GM12878 (cell line): ENCODE results near the gene TMEM236. TPM values are rescaled to one million over a fixed set of nuclear protein-coding genes. Genes with fewer than 3 reads are reported as not detected.

Experiments
- ATAC-seq: fragments of 200-7000 bp; cut with Tn5 transposase; 3 replicates; pipeline ENCODE4 v1.9.1; 2020; ENCODE audit warnings: mild to moderate bottlenecking, moderate library complexity
- BruUV-seq: library from RNA; stranded (reverse); fragments of 400-500 nt; replicated peaks from 2 replicates; lab custom pipeline; 2021; lab: Mats Ljungman, UMichigan
- CTCF ChIA-PET: fragments of 300-600 bp; sonication (Branson Sonifier 250); formaldehyde crosslinking; extraction: SDS; loops from one replicate; lab custom pipeline; 2021; ENCODE audit warnings: inconsistent platforms; lab: Yijun Ruan, JAX
- POLR2A ChIA-PET: fragments of 350-600 bp; formaldehyde crosslinking; extraction: SDS; loops from one replicate; lab custom pipeline; 2021; ENCODE audit warnings: inconsistent platforms; lab: Charles Lee
- RAD21 ChIA-PET: fragments of 300-600 bp; sonication (Branson Sonifier 250); formaldehyde crosslinking; loops from one replicate; lab custom pipeline; 2023; ENCODE audit warnings: antibody characterized with exemption; ENCODE audit not compliant: unreplicated experiment; lab: Charles Lee
- SMC1A ChIA-PET: fragments of 300-600 bp; sonication (Branson Sonifier 250); formaldehyde crosslinking; loops from one replicate; lab custom pipeline; 2023; ENCODE audit not compliant: unreplicated experiment, uncharacterized antibody; lab: Charles Lee
- DNase-seq: peaks from one replicate; pipeline ENCODE4 v3.0.0-alpha.2; 2011; ENCODE audit warnings: low read depth, low spot score
- FAIRE-seq: peaks from 3 replicates; lab custom pipeline; 2011; peaks lifted over from hg19 to GRCh38; lab: Jason Lieb, UNC
- H2AFZ ChIP-seq: 2 replicates; pipeline ENCODE4 v1.6.0; 2011; ENCODE audit warnings: low read depth, low read length, control low read depth; ENCODE audit not compliant: control insufficient read depth
- H3K27ac ChIP-seq: 2 replicates; pipeline ENCODE4 v1.5.1; 2011; ENCODE audit warnings: control low read depth; ENCODE audit not compliant: control insufficient read depth, insufficient read depth
- H3K27me3 ChIP-seq, 2 experiments: replicated peaks in 1 of 2; 2 replicates each; pipeline versions ENCODE4 v1.6.0 to v1.6.1; 2011; ENCODE audit warnings: low read length in 1 of 2; ENCODE audit not compliant: control insufficient read depth in 2 of 2, insufficient read depth in 2 of 2
- H3K36me3 ChIP-seq, 2 experiments: 2 replicates each; pipeline ENCODE4 v1.5.1; 2011; ENCODE audit warnings: low read length in 1 of 2; ENCODE audit not compliant: control insufficient read depth in 2 of 2, insufficient read depth in 2 of 2
- H3K4me1 ChIP-seq: 2 replicates; pipeline ENCODE4 v1.6.1; 2011; ENCODE audit warnings: mild to moderate bottlenecking, low read length, moderate library complexity, mixed read lengths; ENCODE audit not compliant: control insufficient read depth, insufficient read depth
- H3K4me2 ChIP-seq: 2 replicates; pipeline ENCODE4 v1.6.0; 2011; ENCODE audit warnings: control low read depth; ENCODE audit not compliant: control insufficient read depth, insufficient read depth
- H3K4me3 ChIP-seq: fragments of 200-600 bp; sonication (generic); 2 replicates; pipeline ENCODE4 v1.5.1; 2016
- H3K79me2 ChIP-seq: 2 replicates; pipeline ENCODE4 v1.6.0; 2011; ENCODE audit warnings: low read length; ENCODE audit not compliant: control insufficient read depth, insufficient read depth
- H3K9ac ChIP-seq: 2 replicates; pipeline ENCODE4 v1.8.0; 2011; ENCODE audit warnings: low read length, control low read depth, mixed read lengths; ENCODE audit not compliant: control insufficient read depth, insufficient read depth
- H3K9me3 ChIP-seq: replicated peaks from 3 replicates; pipeline ENCODE4 v1.5.1; 2011; ENCODE audit warnings: mild to moderate bottlenecking, low read length; ENCODE audit not compliant: control insufficient read depth, insufficient read depth
- H4K20me1 ChIP-seq: 2 replicates; pipeline ENCODE4 v1.6.0; 2011; ENCODE audit not compliant: control insufficient read depth, insufficient read depth
- DPF2 ChIP-seq: fragments of 450-650 bp; IDR thresholded peaks from 2 replicates; pipeline ENCODE4 v1.6.1; 2017; ENCODE audit warnings: mild to moderate bottlenecking
- KAT2A ChIP-seq: conservative IDR thresholded peaks from 2 replicates; pipeline ENCODE4 v1.6.1; 2011; ENCODE audit warnings: low read depth, low read length; ENCODE audit not compliant: control insufficient read depth
- KDM1A ChIP-seq: fragments of 200-600 bp; sonication (generic); IDR thresholded peaks from 2 replicates; pipeline ENCODE4 v1.6.1; 2016; ENCODE audit warnings: borderline replicate concordance
- MEF2B ChIP-seq: fragments of 450-650 bp; IDR thresholded peaks from 2 replicates; pipeline ENCODE4 v1.6.1; 2018; ENCODE audit warnings: mild to moderate bottlenecking, moderate library complexity; ENCODE audit not compliant: partially characterized antibody, poor library complexity, severe bottlenecking
- PAX8 ChIP-seq: fragments of 450-650 bp; IDR thresholded peaks from 2 replicates; pipeline ENCODE4 v1.6.1; 2017; ENCODE audit warnings: mild to moderate bottlenecking, moderate library complexity
- RB1 ChIP-seq: fragments of 450-650 bp; formaldehyde crosslinking; IDR thresholded peaks from 2 replicates; pipeline ENCODE4 v1.6.1; 2017; ENCODE audit warnings: mild to moderate bottlenecking, borderline replicate concordance
- SMAD5 ChIP-seq: IDR thresholded peaks from 2 replicates; pipeline ENCODE4 v1.6.1; 2016; ENCODE audit warnings: antibody characterized with exemption, low read depth
- TBL1XR1 ChIP-seq: IDR thresholded peaks from 2 replicates; pipeline ENCODE4 v1.6.1; 2012; ENCODE audit warnings: low read depth, low read length, improper control_type of control experiment
- ZNF24 ChIP-seq: fragments of 450-650 bp; IDR thresholded peaks from 2 replicates; pipeline ENCODE4 v1.6.1; 2017; ENCODE audit warnings: antibody characterized with exemption, mild to moderate bottlenecking
- ZSCAN29 ChIP-seq: fragments of 450-650 bp; IDR thresholded peaks from 2 replicates; pipeline ENCODE4 v1.6.1; 2017; ENCODE audit warnings: mild to moderate bottlenecking, moderate library complexity
- WGBS: methylation state at CpG from one replicate; pipeline ENCODE4 v1.1.6; 2016; ENCODE audit warnings: low lambda C conversion rate; ENCODE audit not compliant: insufficient replicate concordance, insufficient coverage; ENCODE audit errors: missing lambda C conversion rate; 5-methylcytosine and 5-hydroxymethylcytosine counted together
- in situ Hi-C: fragments of 300-500 bp; cut with MboI; formaldehyde crosslinking; loops from 9 replicates; pipeline ENCODE4 v1.14.3; 2018; ENCODE audit warnings: mixed read lengths
- intact Hi-C: fragments of 100-400 bp; cut with micrococcal nuclease; formaldehyde crosslinking; loops from one replicate; pipeline ENCODE4 v1.14.2; 2022; ENCODE audit not compliant: unreplicated experiment
- polyA plus RNA-seq, 11 experiments: library from polyadenylated mRNA; depleted of rRNA in 4 of 11; unstranded in 6 of 11; stranded (reverse) in 5 of 11; fragments of >200 nt; fragmentation: Nextera tagmentation in 4 of 11; fragmentation: Illumina TruSeq in 1 of 11; extraction: Ambion mirVana in 4 of 11; extraction: Trizol in 1 of 11; gene quantifications; 1 replicate in 1 of 11; 2 replicates in 10 of 11; pipeline versions ENCODE4 v1.2.1 to v1.2.3, GENCODE V29; 2011 to 2016; ENCODE audit warnings: inconsistent platforms in 2 of 11, missing spikeins in 2 of 11, low read depth in 1 of 11
- total RNA-seq, 4 experiments: library from RNA; depleted of rRNA in 3 of 4; stranded (reverse); fragments of >200 nt in 3 of 4; fragmentation: Illumina TruSeq in 1 of 4; extraction: Trizol in 1 of 4; gene quantifications; 2 replicates each; pipeline versions ENCODE4 v1.2.1 to v1.2.3, GENCODE V29; 2013 to 2021
- TF ChIP-seq, protein P1 (sequence below): fragments of 450-650 bp; conservative IDR thresholded peaks from 2 replicates; pipeline ENCODE4 v1.6.1; 2017; ENCODE audit warnings: mild to moderate bottlenecking, moderate library complexity

Gene TMEM236
- total and polyA plus RNA-seq, 10 of the 15 experiments (the other 5 are each of a cell fraction or from before 2014, with no cell fraction given) = 0.03 TPM; not detected in 9

DNA sequence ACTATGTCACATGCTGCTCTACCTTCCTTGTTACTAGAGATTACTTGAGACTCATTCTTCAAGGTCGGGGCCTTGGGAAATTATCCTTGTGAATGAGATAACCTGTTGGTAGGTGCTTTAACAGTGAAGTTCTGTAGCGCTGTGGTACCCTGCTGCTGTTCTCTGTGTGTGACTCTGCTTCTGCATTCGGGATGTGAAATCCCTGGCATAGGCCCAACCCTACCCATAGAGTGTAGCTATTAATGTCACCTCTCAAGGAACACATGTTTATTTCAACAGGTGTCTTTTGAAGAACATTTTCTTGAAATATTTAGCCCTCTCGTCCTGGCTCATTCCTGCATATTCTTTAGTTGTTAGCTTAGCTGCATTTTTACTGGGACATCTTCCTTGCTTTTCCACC lies 41.8 kb upstream of the TMEM236 start (continued):
- TF ChIP-seq KAT2A (no peak), TBL1XR1 (no peak)

DNA sequence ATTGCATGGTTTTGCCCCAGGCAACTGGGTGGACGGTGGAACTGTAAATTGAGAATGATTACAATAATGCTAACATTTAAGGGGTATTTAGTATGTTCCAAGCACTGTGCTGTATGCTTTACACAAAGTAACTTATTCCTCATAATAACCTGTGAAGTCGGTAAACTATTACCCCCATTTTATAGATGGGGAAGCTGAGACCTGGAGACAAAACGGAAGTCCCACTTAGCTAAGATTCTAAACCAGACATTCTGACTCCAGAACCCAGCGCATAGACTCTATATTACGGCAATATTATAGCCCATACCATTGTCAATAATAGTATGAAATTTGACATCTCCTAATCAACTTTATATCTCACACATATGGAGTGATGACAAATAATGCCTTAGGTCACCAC lies 39.9 kb upstream of the TMEM236 start:
- POLR2A ChIA-PET = no interaction called here
- no peak overlapping the region for H3K4me2 ChIP-seq
- intact Hi-C loops (no loop called here), in situ Hi-C loops (no loop called here)
- RAD21 ChIA-PET = no interaction called here
- H3K79me2 ChIP-seq = no peaks in the 10 kb centered on the region
- BruUV-seq = TSS peak; percentile 13
- no peak overlapping the region for H2AFZ ChIP-seq
- no peaks in the 10 kb centered on the region for H4K20me1 ChIP-seq
- H3K27me3 ChIP-seq = no peaks in the 10 kb centered on the region
- H3K36me3 ChIP-seq = peaks cover 5 to 6% of the 10 kb centered on the region in 2 experiments; a peak in 2 of 4 replicates
- H3K4me3 ChIP-seq = no peak overlapping the region
- SMC1A ChIA-PET = interaction anchor here (0.9 to 1.6 kb wide), 2 partner anchors 14 to 30 kb away, joined by 3 to 5 read pairs; no protein-coding TSS in a partner anchor
- H3K9ac ChIP-seq = no peak overlapping the region
- DNase-seq = no peak
- CTCF ChIA-PET = interaction anchor here (1.6 kb wide), 1 partner anchor 24 kb away, joined by 5 read pairs; no protein-coding TSS in a partner anchor
- no peak for TF ChIP-seq RB1
- TF ChIP-seq ZSCAN29 = no peak
- TF ChIP-seq, protein P1, sequence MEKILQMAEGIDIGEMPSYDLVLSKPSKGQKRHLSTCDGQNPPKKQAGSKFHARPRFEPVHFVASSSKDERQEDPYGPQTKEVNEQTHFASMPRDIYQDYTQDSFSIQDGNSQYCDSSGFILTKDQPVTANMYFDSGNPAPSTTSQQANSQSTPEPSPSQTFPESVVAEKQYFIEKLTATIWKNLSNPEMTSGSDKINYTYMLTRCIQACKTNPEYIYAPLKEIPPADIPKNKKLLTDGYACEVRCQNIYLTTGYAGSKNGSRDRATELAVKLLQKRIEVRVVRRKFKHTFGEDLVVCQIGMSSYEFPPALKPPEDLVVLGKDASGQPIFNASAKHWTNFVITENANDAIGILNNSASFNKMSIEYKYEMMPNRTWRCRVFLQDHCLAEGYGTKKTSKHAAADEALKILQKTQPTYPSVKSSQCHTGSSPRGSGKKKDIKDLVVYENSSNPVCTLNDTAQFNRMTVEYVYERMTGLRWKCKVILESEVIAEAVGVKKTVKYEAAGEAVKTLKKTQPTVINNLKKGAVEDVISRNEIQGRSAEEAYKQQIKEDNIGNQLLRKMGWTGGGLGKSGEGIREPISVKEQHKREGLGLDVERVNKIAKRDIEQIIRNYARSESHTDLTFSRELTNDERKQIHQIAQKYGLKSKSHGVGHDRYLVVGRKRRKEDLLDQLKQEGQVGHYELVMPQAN = no peak
- TF ChIP-seq PAX8 = no peak
- no peak for TF ChIP-seq DPF2
- no peak for TF ChIP-seq SMAD5
- TF ChIP-seq MEF2B = no peak
- no peak for TF ChIP-seq KDM1A
- no peak for TF ChIP-seq ZNF24
- TF ChIP-seq, all 136 proteins: peak for 0
- ATAC-seq (no peak), FAIRE-seq (no peak)
- 96% methylated on average over 5 of the region's 5 CpGs for WGBS
- no peak overlapping the region for H3K27ac ChIP-seq
- H3K4me1 ChIP-seq = no peaks in the 10 kb centered on the region
- H3K9me3 ChIP-seq = no peaks in the 10 kb centered on the region
